H1 (cell line): ENCODE measurements around the gene MRPL27. TPM values are rescaled to one million over a fixed set of nuclear protein-coding genes. Genes with fewer than 3 reads are reported as not detected.

Source experiments
- CTCF ChIA-PET: fragments of 300-600 bp; sonication (Branson Sonifier 250); formaldehyde crosslinking; loops from one replicate; lab custom pipeline; 2021; ENCODE audit not compliant: partially characterized antibody; lab: Charles Lee
- POLR2A ChIA-PET: fragments of 300-600 bp; sonication (Branson Sonifier 250); formaldehyde crosslinking; loops from one replicate; lab custom pipeline; 2021; ENCODE audit warnings: inconsistent platforms; ENCODE audit not compliant: partially characterized antibody; lab: Charles Lee
- DNase-seq, 2 experiments: peaks; one replicate each; pipeline versions ENCODE4 v3.0.0 to v3.0.0-alpha.2; 2010 to 2022; ENCODE audit warnings: low spot score in 2 of 2, low read depth in 1 of 2, mixed read lengths in 1 of 2
- FAIRE-seq: peaks from 2 replicates; lab custom pipeline; 2011; peaks lifted over from hg19 to GRCh38; lab: Jason Lieb, UNC
- H2AFZ ChIP-seq: 2 replicates; pipeline ENCODE4 v1.8.1; 2012; ENCODE audit warnings: low read length, inconsistent platforms
- H2AK5ac ChIP-seq: 2 replicates; pipeline ENCODE4 v1.6.1; 2013; ENCODE audit warnings: low read depth, low read length
- H2BK120ac ChIP-seq: replicated peaks from 2 replicates; pipeline ENCODE3; 2013; ENCODE audit warnings: low read depth, low read length, inconsistent platforms
- H2BK12ac ChIP-seq: 2 replicates; pipeline ENCODE4 v1.6.1; 2013; ENCODE audit warnings: low read depth, low read length
- H2BK15ac ChIP-seq: 2 replicates; pipeline ENCODE4 v1.6.1; 2013; ENCODE audit warnings: low read length
- H2BK20ac ChIP-seq: 2 replicates; pipeline ENCODE4 v1.6.1; 2013; ENCODE audit warnings: low read length
- H2BK5ac ChIP-seq: 2 replicates; pipeline ENCODE4 v1.6.1; 2013; ENCODE audit warnings: low read depth, low read length
- H3K14ac ChIP-seq: 2 replicates; pipeline ENCODE4 v1.6.1; 2013; ENCODE audit warnings: inconsistent platforms; ENCODE audit not compliant: insufficient read length
- H3K18ac ChIP-seq: 2 replicates; pipeline ENCODE4 v1.6.1; 2013; ENCODE audit warnings: low read length; ENCODE audit errors: extremely low read depth
- H3K23ac ChIP-seq: 2 replicates; pipeline ENCODE4 v1.6.1; 2013; ENCODE audit warnings: inconsistent platforms; ENCODE audit not compliant: insufficient read length
- H3K23me2 ChIP-seq: 2 replicates; pipeline ENCODE4 v1.6.1; 2013; ENCODE audit warnings: low read depth, low read length
- H3K27ac ChIP-seq: 2 replicates; pipeline ENCODE4 v1.6.1; 2011; ENCODE audit warnings: low read depth, low read length, inconsistent platforms
- H3K27me3 ChIP-seq, 4 experiments: replicated peaks in 1 of 4; 1 replicate in 1 of 4; 2 replicates in 3 of 4; pipeline versions ENCODE4 v1.6.1 to v1.8.1; 2011 to 2013; ENCODE audit warnings: low read length in 3 of 4, mild to moderate bottlenecking in 3 of 4, inconsistent platforms in 2 of 4, mixed read lengths in 2 of 4, moderate library complexity in 1 of 4; ENCODE audit not compliant: control insufficient read depth in 3 of 4, insufficient read depth in 3 of 4; ENCODE audit errors: extremely low read depth in 1 of 4
- H3K36me3 ChIP-seq, 4 experiments: 2 replicates each; pipeline versions ENCODE4 v1.6.1 to v1.8.1; 2011 to 2013; ENCODE audit warnings: mild to moderate bottlenecking in 4 of 4, low read length in 3 of 4, moderate library complexity in 2 of 4, control low read depth in 1 of 4, inconsistent platforms in 1 of 4; ENCODE audit not compliant: insufficient read depth in 4 of 4, control insufficient read depth in 2 of 4
- H3K4ac ChIP-seq: replicated peaks from 2 replicates; pipeline ENCODE3; 2013; ENCODE audit warnings: low read length, low read depth, mixed read lengths, inconsistent platforms; ENCODE audit not compliant: insufficient read length
- H3K4me1 ChIP-seq, 4 experiments: replicated peaks in 1 of 4; 1 replicate in 1 of 4; 2 replicates in 3 of 4; pipeline versions ENCODE4 v1.6.1 to v1.8.1; 2011 to 2013; ENCODE audit warnings: low read length in 3 of 4, inconsistent platforms in 2 of 4, mixed read lengths in 1 of 4; ENCODE audit not compliant: insufficient read depth in 4 of 4, control insufficient read depth in 3 of 4
- H3K4me2 ChIP-seq, 2 experiments: 2 replicates each; pipeline versions ENCODE4 v1.6.1 to v1.8.1; 2011 to 2013; ENCODE audit warnings: low read depth in 2 of 2, low read length in 2 of 2, control low read depth in 1 of 2, inconsistent platforms in 1 of 2, mild to moderate bottlenecking in 1 of 2; ENCODE audit not compliant: insufficient read depth in 1 of 2
- H3K4me3 ChIP-seq, 4 experiments: fragments of 200-600, 300-600 bp in 1 of 4; sonication (generic), shearing (Covaris generic), sonication (Bioruptor Twin) in 1 of 4; 2 replicates each; pipeline versions ENCODE4 v1.5.1 to v1.8.1; 2011 to 2016; ENCODE audit warnings: low read length in 4 of 4, low read depth in 3 of 4, control low read depth in 2 of 4, inconsistent platforms in 2 of 4, mild to moderate bottlenecking in 2 of 4, mixed read lengths in 1 of 4, moderate library complexity in 1 of 4; ENCODE audit not compliant: insufficient read depth in 2 of 4; ENCODE audit errors: extremely low read depth in 1 of 4
- H3K56ac ChIP-seq: replicated peaks from 2 replicates; pipeline ENCODE3; 2013; ENCODE audit warnings: low read depth, mild to moderate bottlenecking, mixed read lengths, low read length, inconsistent platforms; ENCODE audit not compliant: insufficient read length
- H3K79me1 ChIP-seq: 2 replicates; pipeline ENCODE4 v1.6.1; 2013; ENCODE audit warnings: low read depth, low read length, control low read depth
- H3K79me2 ChIP-seq, 2 experiments: 2 replicates each; pipeline versions ENCODE4 v1.6.1 to v1.8.1; 2012 to 2013; ENCODE audit warnings: low read length in 2 of 2, mild to moderate bottlenecking in 2 of 2, inconsistent platforms in 1 of 2; ENCODE audit not compliant: insufficient read depth in 2 of 2, control insufficient read depth in 1 of 2
- H3K9ac ChIP-seq, 4 experiments: replicated peaks in 1 of 4; 1 replicate in 1 of 4; 2 replicates in 3 of 4; pipeline versions ENCODE4 v1.6.1 to v1.8.1; 2011 to 2013; ENCODE audit warnings: low read depth in 3 of 4, low read length in 3 of 4, control low read depth in 2 of 4, mild to moderate bottlenecking in 2 of 4, moderate library complexity in 2 of 4, inconsistent platforms in 1 of 4; ENCODE audit errors: extremely low read depth in 1 of 4
- H3K9me3 ChIP-seq, 2 experiments: 2 replicates each; pipeline versions ENCODE4 v1.6.1 to v1.8.1; 2012 to 2013; ENCODE audit warnings: mild to moderate bottlenecking in 2 of 2, moderate library complexity in 2 of 2, control low read depth in 1 of 2, inconsistent platforms in 1 of 2, low read depth in 1 of 2, low read length in 1 of 2, mixed read lengths in 1 of 2; ENCODE audit not compliant: insufficient read depth in 2 of 2
- H4K20me1 ChIP-seq, 2 experiments: replicated peaks in 1 of 2; 2 replicates each; pipeline versions ENCODE3 to v1.8.1; 2011 to 2013; ENCODE audit warnings: inconsistent platforms in 2 of 2, low read length in 2 of 2, mild to moderate bottlenecking in 1 of 2; ENCODE audit not compliant: insufficient read depth in 2 of 2, control insufficient read depth in 1 of 2
- H4K5ac ChIP-seq: 2 replicates; pipeline ENCODE4 v1.6.1; 2013; ENCODE audit warnings: low read length, low read depth, mixed read lengths, inconsistent platforms; ENCODE audit not compliant: insufficient read length
- H4K8ac ChIP-seq: 2 replicates; pipeline ENCODE4 v1.8.0; 2013; ENCODE audit warnings: mild to moderate bottlenecking, moderate library complexity, low read length, inconsistent platforms; ENCODE audit not compliant: insufficient read depth; ENCODE audit errors: extremely low read depth
- H4K91ac ChIP-seq: replicated peaks from 2 replicates; pipeline ENCODE3; 2013; ENCODE audit warnings: low read length, mixed read lengths, inconsistent platforms; ENCODE audit not compliant: insufficient read length
- ASH2L ChIP-seq: fragments of 200-600, 300-600 bp; sonication (generic); IDR thresholded peaks from one replicate; pipeline ENCODE4 v1.7.1; 2017; ENCODE audit warnings: low read length
- BCL11A ChIP-seq, 2 experiments: IDR thresholded peaks; one replicate each; pipeline ENCODE4 v1.6.1; 2011; ENCODE audit warnings: low read depth in 2 of 2, low read length in 2 of 2, mild to moderate bottlenecking in 2 of 2
- CBX5 ChIP-seq: fragments of 300-800, 300-1000 bp; sonication (generic); IDR thresholded peaks from 2 replicates; pipeline ENCODE4 v1.7.1; 2016; ENCODE audit warnings: antibody characterized with exemption, low read length, low read depth
- CHD1 ChIP-seq: IDR thresholded peaks from 2 replicates; pipeline ENCODE4 v1.6.1; 2012; ENCODE audit warnings: low read depth, low read length, improper control_type of control experiment
- EZH2 ChIP-seq: fragments of 200-600 bp; sonication (generic); IDR thresholded peaks from 2 replicates; pipeline ENCODE4 v1.7.1; 2012; ENCODE audit warnings: low read depth, mild to moderate bottlenecking, moderate library complexity, low read length, inconsistent platforms; ENCODE audit not compliant: severe bottlenecking
- HDAC6 ChIP-seq: IDR thresholded peaks from one replicate; pipeline ENCODE4 v1.7.1; 2012; ENCODE audit warnings: low read depth, mild to moderate bottlenecking, inconsistent platforms, low read length, moderate library complexity
- NRF1 ChIP-seq: IDR thresholded peaks from 2 replicates; pipeline ENCODE4 v1.6.1; 2011; ENCODE audit warnings: mild to moderate bottlenecking, low read depth, low read length, improper control_type of control experiment
- RAD21 ChIP-seq, 2 experiments: IDR thresholded peaks in 1 of 2; conservative IDR thresholded peaks in 1 of 2; 2 replicates each; pipeline ENCODE4 v1.6.1; 2011; ENCODE audit warnings: low read depth in 2 of 2, low read length in 2 of 2, improper control_type of control experiment in 1 of 2, inconsistent platforms in 1 of 2, mild to moderate bottlenecking in 1 of 2, moderate library complexity in 1 of 2
- RBBP5 ChIP-seq: IDR thresholded peaks from 2 replicates; pipeline ENCODE4 v1.7.1; 2012; ENCODE audit warnings: low read depth, mild to moderate bottlenecking, inconsistent platforms, low read length, moderate library complexity, borderline replicate concordance
- RXRA ChIP-seq: IDR thresholded peaks from 2 replicates; pipeline ENCODE4 v1.6.1; 2011; ENCODE audit warnings: low read depth, mild to moderate bottlenecking, low read length, moderate library complexity; ENCODE audit not compliant: insufficient read depth
- SAP30 ChIP-seq: fragments of 300-600 bp; sonication (generic); IDR thresholded peaks from 2 replicates; pipeline ENCODE4 v1.7.1; 2012; ENCODE audit warnings: low read length, moderate library complexity, mild to moderate bottlenecking, inconsistent platforms; ENCODE audit not compliant: insufficient read depth, insufficient replicate concordance
- SIRT6 ChIP-seq: IDR thresholded peaks from one replicate; pipeline ENCODE4 v1.7.1; 2012; ENCODE audit warnings: low read length, inconsistent platforms
- SIX5 ChIP-seq: IDR thresholded peaks from 2 replicates; pipeline ENCODE4 v1.6.1; 2011; ENCODE audit warnings: mild to moderate bottlenecking, low read depth, low read length
- WGBS, 2 experiments: shearing (Covaris generic) in 1 of 2; methylation state at CpG; one replicate each; pipeline versions ENCODE4 v1.1.6 to v1.1.7; 2013 to 2015; ENCODE audit warnings: low lambda C conversion rate in 2 of 2, mixed read lengths in 2 of 2, inconsistent platforms in 1 of 2, low coverage in 1 of 2, missing lambda C conversion rate in 1 of 2; ENCODE audit not compliant: insufficient replicate concordance in 2 of 2, insufficient coverage in 1 of 2, insufficient read length in 1 of 2; ENCODE audit errors: extremely low coverage in 1 of 2, missing lambda C conversion rate in 1 of 2; 5-methylcytosine and 5-hydroxymethylcytosine counted together
- polyA plus RNA-seq, 7 experiments: library from polyadenylated mRNA; depleted of rRNA in 3 of 7; stranded (reverse) in 5 of 7; unstranded in 2 of 7; fragments of >200 nt in 5 of 7; fragments of 200-250 nt in 2 of 7; gene quantifications; 1 replicate in 5 of 7; 2 replicates in 1 of 7; 4 replicates in 1 of 7; pipeline versions ENCODE4 v1.2.1 to v1.2.3, GENCODE V29; 2011 to 2013; ENCODE audit warnings: missing spikeins in 2 of 7, mixed read lengths in 2 of 7
- total RNA-seq: library from RNA; stranded (reverse); fragmentation: NEBNext Ultra II Directional; extraction: Animal tissue kit (Norgen Biotek cat#: 25700); gene quantifications from 2 replicates; pipeline ENCODE4 v1.2.1, GENCODE V29; 2021

MRPL27 gene
- total and polyA plus RNA-seq, 2 of the 8 experiments (the other 6 are each of a cell fraction or from before 2014, with no cell fraction given): 75.6 to 135 TPM

DNA sequence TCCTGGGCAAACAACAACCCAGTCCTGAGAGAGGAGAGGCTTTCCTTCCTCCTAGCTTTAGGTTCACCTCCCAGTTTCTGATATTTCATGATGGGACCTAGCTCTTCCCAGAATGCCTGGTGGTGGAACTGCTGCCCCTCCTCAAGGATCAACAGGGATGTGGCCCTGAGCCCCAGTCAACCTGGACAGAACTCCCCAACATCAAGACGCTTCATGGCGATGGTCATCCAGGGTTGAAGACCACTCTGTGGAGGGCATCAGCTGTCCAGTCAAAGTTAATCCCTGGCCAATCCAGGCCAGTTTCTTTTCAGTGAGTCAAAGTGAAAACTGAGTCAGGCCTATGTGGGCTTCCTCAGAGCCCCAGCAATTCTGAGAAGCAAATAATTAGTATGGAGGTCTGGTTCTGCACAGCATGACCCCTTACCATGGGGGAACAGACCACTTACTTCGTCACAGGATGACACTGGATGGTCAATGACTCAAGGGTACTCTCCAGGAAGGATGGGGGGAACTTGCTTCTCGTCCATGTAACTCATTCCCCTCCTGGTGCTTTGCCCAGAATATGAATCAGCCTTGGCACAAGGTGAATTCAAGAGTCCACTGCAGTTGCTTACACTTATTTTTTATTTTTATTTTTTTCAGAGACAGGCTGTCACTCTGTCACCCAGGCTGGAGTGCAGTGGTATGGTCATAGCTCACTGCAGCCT, 41.7 kb downstream of the MRPL27 start:
- Histone ChIP-seq H3K56ac (no peak overlapping the region), H2BK120ac (no peak overlapping the region), H4K91ac (no peak overlapping the region), H3K79me2 (no peaks in the 10 kb centered on the region), H3K9me3 (no peaks in the 10 kb centered on the region), H3K4me2 (no peak overlapping the region), H4K5ac (no peak overlapping the region), H3K4ac (no peak overlapping the region), H3K27me3 (no peaks in the 10 kb centered on the region), H2BK20ac (no peak overlapping the region), H3K18ac (no peak overlapping the region), H4K20me1 (no peaks in the 10 kb centered on the region), H2BK5ac (no peak overlapping the region), H3K4me1 (peaks cover 0 to 2% (median 0%) of the 10 kb centered on the region in 4 experiments; a peak in 1 of 7 replicates), H3K36me3 (no peaks in the 10 kb centered on the region), H2BK12ac (no peak overlapping the region), H3K79me1 (no peaks in the 10 kb centered on the region), H2BK15ac (no peak overlapping the region), H3K23me2 (no peaks in the 10 kb centered on the region), H3K27ac (no peak overlapping the region), H3K4me3 (no peak overlapping the region), H3K9ac (no peak overlapping the region), H2AFZ (no peak overlapping the region), H3K23ac (no peak overlapping the region), H4K8ac (no peak overlapping the region; the same call in 1 of the 2 replicates), H2AK5ac (no peak overlapping the region), H3K14ac (no peak overlapping the region)
- FAIRE-seq (no peak), DNase-seq (no peak)
- WGBS, 2 experiments: 76% methylated on average over 4 of the region's 4 CpGs; no CpG with 5 or more reads in 1 of the 2 experiments
- ChIA-PET POLR2A (interaction anchor here (0.7 to 1.2 kb wide), 3 partner anchors 11 to 124 kb away, joined by 3 to 4 read pairs (median 3); no protein-coding TSS in a partner anchor), CTCF (interaction anchor here (0.7 to 5.4 kb wide), 9 partner anchors 8 to 297 kb away, joined by 3 to 27 read pairs (median 4); partner anchors contain the start of gene COL1A1)
- TF ChIP-seq CBX5 (no peak), RAD21 (IDR thresholded peaks at IDR 0.05 in 1 of 2, conservative IDR thresholded peaks at IDR 0.05 in 1 of 2; ENCODE audit: low read depth in 2 of 2, low read length in 2 of 2) (no peak), SIRT6 (no peak), EZH2 (no peak), BCL11A (IDR thresholded peaks at IDR 0.05; ENCODE audit: low read depth in 2 of 2, low read length in 2 of 2) (no peak), RXRA (no peak), NRF1 (no peak), SAP30 (no peak), SIX5 (no peak), HDAC6 (no peak), RBBP5 (no peak), CHD1 (no peak), ASH2L (no peak)
